Psoas muscle (tissue), 8 donors: ENCODE data around the gene FAM227A. TPM values are rescaled to one million over a fixed set of nuclear protein-coding genes. Genes with fewer than 3 reads are reported as not detected.
"Not testable (repeated sequence)": the region's sequence is repeated elsewhere in the genome, so short reads cannot be mapped to it uniquely, and the experiment has no call there.

ENCODE experiments used
- ATAC-seq, 4 donors: fragments of 200-7000 bp; cut with Tn5 transposase; one replicate each; pipeline ENCODE4 v1.9.1; 2020; ENCODE audit warnings: moderate library complexity in 3 of 4, mild to moderate bottlenecking in 2 of 4
- DNase-seq, 2 donors: peaks; one replicate each; pipeline ENCODE4 v3.0.0-alpha.2; 2020
- H3K27ac ChIP-seq: fragments of 200-600 bp; one replicate; pipeline ENCODE4 v1.8.0; 2022
- H3K27me3 ChIP-seq, 3 donors: fragments of 200-600 bp in 1 of 3; one replicate each; pipeline versions ENCODE4 v1.6.1 to v1.8.0; 2013 to 2022; ENCODE audit warnings: low read length in 2 of 3, mild to moderate bottlenecking in 2 of 3, moderate library complexity in 1 of 3; ENCODE audit not compliant: insufficient read depth in 3 of 3
- H3K36me3 ChIP-seq, 2 donors: fragments of 200-600 bp in 1 of 2; one replicate each; pipeline versions ENCODE4 v1.6.1 to v1.8.0; 2013 to 2022; ENCODE audit warnings: low read depth in 1 of 2, mild to moderate bottlenecking in 1 of 2, moderate library complexity in 1 of 2; ENCODE audit not compliant: insufficient read depth in 1 of 2
- H3K4me1 ChIP-seq: fragments of 200-600 bp; one replicate; pipeline ENCODE4 v1.8.0; 2022
- H3K4me3 ChIP-seq: fragments of 200-600 bp; one replicate; pipeline ENCODE4 v1.8.0; 2022; ENCODE audit warnings: mild to moderate bottlenecking
- H3K9me3 ChIP-seq: fragments of 200-600 bp; one replicate; pipeline ENCODE4 v1.8.0; 2022
- WGBS, 3 donors: extraction: QIAGEN DNeasy Blood & Tissue Kit; methylation state at CpG; one replicate each; pipeline versions ENCODE4 v1.1.6 to v1.1.7; 2013; 5-methylcytosine and 5-hydroxymethylcytosine counted together
- intact Hi-C, 2 donors: fragments of 100-400 bp; cut with DNase I; formaldehyde crosslinking; loops; one replicate each; pipeline versions ENCODE4 v1.11.0 to v1.14.2; 2022
- polyA plus RNA-seq, 3 donors: library from polyadenylated mRNA; stranded (reverse); fragments of 200-250 nt; gene quantifications; one replicate each; pipeline ENCODE4 v1.2.3, GENCODE V29; 2013
- total RNA-seq, 4 donors: library from RNA; stranded (reverse); fragmentation: NEBNext Ultra II Directional in 2 of 4; extraction: Animal tissue kit (Norgen Biotek cat#: 25700) in 2 of 4; gene quantifications; one replicate each; pipeline versions ENCODE4 v1.2.1 to v1.2.4, GENCODE V29; 2021 to 2023
- TF ChIP-seq, protein P1 (sequence below): fragments of 200-600 bp; IDR thresholded peaks from one replicate; pipeline ENCODE4 v1.8.0; 2022; ENCODE audit warnings: antibody characterized with exemption
- donor health status: healthy with polysubstance abuse.
- donor health status: DM: no; HTN: no; CAD: no; lungs with moderate emphysema.
- donor health status: Bipolar disorder and iron deficiency.
- donor health status: healthy.
- donor health status: DM: yes; HTN: yes; CAD: no.
- donor health status: DM: no; HTN: no; CAD: no.
- donor health status: DM: no; HTN: no; CAD: no.
- donor health status: DM: yes; HTN: yes; CAD: no.

Gene FAM227A
- total and polyA plus RNA-seq, 7 donors, result 0.03 to 0.34 (median 0.18) TPM

GRCh38 chr22:38629108-38629507 is 27.1 kb downstream of the FAM227A start:
- TF ChIP-seq, protein P1, sequence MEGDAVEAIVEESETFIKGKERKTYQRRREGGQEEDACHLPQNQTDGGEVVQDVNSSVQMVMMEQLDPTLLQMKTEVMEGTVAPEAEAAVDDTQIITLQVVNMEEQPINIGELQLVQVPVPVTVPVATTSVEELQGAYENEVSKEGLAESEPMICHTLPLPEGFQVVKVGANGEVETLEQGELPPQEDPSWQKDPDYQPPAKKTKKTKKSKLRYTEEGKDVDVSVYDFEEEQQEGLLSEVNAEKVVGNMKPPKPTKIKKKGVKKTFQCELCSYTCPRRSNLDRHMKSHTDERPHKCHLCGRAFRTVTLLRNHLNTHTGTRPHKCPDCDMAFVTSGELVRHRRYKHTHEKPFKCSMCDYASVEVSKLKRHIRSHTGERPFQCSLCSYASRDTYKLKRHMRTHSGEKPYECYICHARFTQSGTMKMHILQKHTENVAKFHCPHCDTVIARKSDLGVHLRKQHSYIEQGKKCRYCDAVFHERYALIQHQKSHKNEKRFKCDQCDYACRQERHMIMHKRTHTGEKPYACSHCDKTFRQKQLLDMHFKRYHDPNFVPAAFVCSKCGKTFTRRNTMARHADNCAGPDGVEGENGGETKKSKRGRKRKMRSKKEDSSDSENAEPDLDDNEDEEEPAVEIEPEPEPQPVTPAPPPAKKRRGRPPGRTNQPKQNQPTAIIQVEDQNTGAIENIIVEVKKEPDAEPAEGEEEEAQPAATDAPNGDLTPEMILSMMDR, result no peak

GRCh38 chr22:38628444-38628843 is 27.7 kb downstream of the FAM227A start:
- H3K4me3 ChIP-seq, result no peak overlapping the region
- H3K27me3 ChIP-seq, result no peaks in the 10 kb centered on the region
- no peaks in the 10 kb centered on the region for H3K9me3 ChIP-seq
- H3K27ac ChIP-seq, result no peak overlapping the region
- H3K36me3 ChIP-seq, result no peaks in the 10 kb centered on the region
- DNase-seq (no peak), ATAC-seq (no peak)
- TF ChIP-seq, protein P1, result no peak
- whole genome bisulfite sequencing, 3 donors, result 78 to 84% (median 81%) methylated on average over 5 of the region's 5 CpGs
- intact Hi-C loops, result no loop called here
- H3K4me1 ChIP-seq, result no peaks in the 10 kb centered on the region

More at GRCh38 chr22:38629108-38629507, 27.1 kb downstream of the FAM227A start:
- Histone ChIP-seq H3K27me3 (no peaks in the 10 kb centered on the region), H3K4me1 (no peaks in the 10 kb centered on the region), H3K4me3 (no peak overlapping the region), H3K36me3 (no peaks in the 10 kb centered on the region), H3K27ac (no peak overlapping the region), H3K9me3 (no peaks in the 10 kb centered on the region)
- ATAC-seq (no peak), DNase-seq (no peak)
- intact Hi-C loops, result no loop called here
- WGBS, 3 donors, result 89 to 91% (median 89%) methylated on average over 4 of the region's 4 CpGs

- no peak overlapping the region for H3K27ac ChIP-seq
- DNase-seq (no peak), ATAC-seq (no peak)
- no peaks in the 10 kb centered on the region for H3K36me3 ChIP-seq
- no peaks in the 10 kb centered on the region for H3K9me3 ChIP-seq
- H3K4me3 ChIP-seq, result no peak overlapping the region
- no peaks in the 10 kb centered on the region for H3K4me1 ChIP-seq
- TF ChIP-seq, protein P1, result no peak
- WGBS, 3 donors, result 71 to 79% (median 72%) methylated on average over 4 of the region's 4 CpGs
- no peaks in the 10 kb centered on the region for H3K27me3 ChIP-seq
- intact Hi-C loops, result no loop called here
Measured at GRCh38 chr22:38623351-38623750, 32.8 kb downstream of the FAM227A start.

- H3K36me3 ChIP-seq, result no peaks in the 10 kb centered on the region
Measured at GRCh38 chr22:38618682-38619081, 37.5 kb downstream of the FAM227A start.

DNA sequence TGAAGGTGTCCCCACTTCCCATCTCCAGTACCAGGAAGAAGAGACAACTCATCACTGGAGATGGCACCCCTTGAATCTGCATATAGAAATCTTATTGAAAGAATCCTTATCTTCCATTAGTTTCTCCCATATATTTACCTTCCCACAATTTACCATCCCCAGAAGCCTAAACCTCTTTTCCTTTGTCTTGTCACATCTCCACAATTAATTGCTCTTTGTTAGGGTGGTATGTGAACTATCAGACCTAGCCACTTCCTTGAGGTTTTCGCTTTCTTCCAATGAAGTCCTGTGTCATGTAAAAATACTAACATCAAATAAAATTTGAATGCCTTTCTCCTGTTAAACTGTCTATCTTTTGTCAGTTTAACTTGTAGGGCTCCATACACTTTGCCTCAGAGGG is 37.9 kb downstream of the FAM227A start:
- no peak overlapping the region for H3K27ac ChIP-seq
- H3K4me1 ChIP-seq, result no peaks in the 10 kb centered on the region
- 97 to 100% (median 98%) methylated on average over 1 of the region's 1 CpG for WGBS, 3 donors
- no peaks in the 10 kb centered on the region for H3K27me3 ChIP-seq
- no peaks in the 10 kb centered on the region for H3K36me3 ChIP-seq
- intact Hi-C loops, result no loop called here
- H3K4me3 ChIP-seq, result no peak overlapping the region
- ATAC-seq, result no peak
- DNase-seq, result no peak
- TF ChIP-seq, protein P1, result no peak
- no peaks in the 10 kb centered on the region for H3K9me3 ChIP-seq

More at GRCh38 chr22:38618682-38619081, 37.5 kb downstream of the FAM227A start:
- TF ChIP-seq, protein P1, result no peak
- Histone ChIP-seq H3K4me3 (no peak overlapping the region), H3K27ac (no peak overlapping the region), H3K27me3 (no peaks in the 10 kb centered on the region), H3K4me1 (no peaks in the 10 kb centered on the region), H3K9me3 (no peaks in the 10 kb centered on the region)
- intact Hi-C loops, result no loop called here
- 97% methylated on average over 2 of the region's 2 CpGs for WGBS, 3 donors
- ATAC-seq (no peak), DNase-seq (no peak)

DNA sequence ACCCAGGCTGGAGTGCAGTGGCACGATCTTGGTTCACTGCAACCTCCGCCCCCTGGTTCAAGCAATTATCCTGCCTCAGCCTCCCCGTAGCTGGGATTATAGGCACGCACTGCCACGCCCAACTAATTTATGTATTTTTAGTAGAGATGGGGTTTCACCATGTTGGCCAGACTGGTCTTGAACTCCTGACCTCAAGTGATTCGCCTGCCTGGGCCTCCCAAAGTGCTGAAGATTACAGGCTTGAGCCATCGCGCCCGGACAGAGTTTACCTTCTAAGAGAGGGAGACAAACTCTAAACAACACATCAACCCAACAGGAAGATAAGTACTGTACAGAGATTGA is 41.2 kb downstream of the FAM227A start:
- H3K9me3 ChIP-seq, DNase-seq, H3K36me3 ChIP-seq, H3K4me3 ChIP-seq, intact Hi-C loops, H3K4me1 ChIP-seq, H3K27me3 ChIP-seq: not testable (repeated sequence)
- H3K27ac ChIP-seq, result peak overlapping the region; percentile 73
- ATAC-seq, result peak in 3 of 4 donors; percentile 9 to 40 (median 37)
- WGBS, 3 donors, result 70 to 88% (median 75%) methylated on average over 9 of the region's 9 CpGs
